ENCODE results near the gene C14orf119.
"Not testable (repeated sequence)": the region's sequence is repeated elsewhere in the genome, so short reads cannot be mapped to it uniquely, and the experiment has no call there.

The C14orf119 gene

GRCh38 chr14:23104591-23105347 is 9.5 kb downstream of the C14orf119 start, which contains the start of gene CIROP:
TSS of gene CIROP (minus strand) at chr14:23104989. CDS start at chr14:23104920, 69 bp downstream.
- no peaks in the 10 kb centered on the region for H3K9me3 ChIP-seq (ENCODE audit: control insufficient read depth, low read length)
- no peaks in the 10 kb centered on the region for H3K27me3 ChIP-seq (replicated peaks; ENCODE audit: control insufficient read depth, insufficient read depth, low read length)
- H3K36me3 ChIP-seq (ENCODE audit: control insufficient read depth, insufficient read depth, low read length, severe bottlenecking): no peaks in the 10 kb centered on the region
- H3K4me3 ChIP-seq (ENCODE audit: low read length): no peak within 1 kb of the TSS
- H3K9ac ChIP-seq (ENCODE audit: low read length): peak within 1 kb of the TSS; percentile 50
- no peak for DNase-seq (ENCODE audit: low read depth)
- peaks cover 9% of the 10 kb centered on the region for H3K4me1 ChIP-seq (ENCODE audit: control insufficient read depth, insufficient read depth, low read length)

GRCh38 chr14:23105348-23105824 is 10.1 kb downstream of the C14orf119 start:
- no peak for DNase-seq (ENCODE audit: low read depth)
- no peak overlapping the region for H3K9ac ChIP-seq (ENCODE audit: low read length)

DNA sequence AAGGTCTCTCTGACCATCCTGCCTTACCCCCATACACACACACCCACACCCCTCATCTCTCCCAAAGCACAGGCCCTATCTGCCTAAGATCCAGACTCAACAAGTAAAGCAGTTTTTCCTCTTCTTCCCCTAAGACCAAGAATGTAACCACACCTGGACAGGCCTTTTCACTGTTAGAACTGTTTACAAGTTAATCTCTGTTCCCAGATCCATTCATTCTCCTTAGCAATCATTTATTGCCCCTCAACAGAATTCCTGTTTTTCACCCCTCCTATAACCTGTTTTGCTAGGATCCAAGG is 11.4 kb downstream of the C14orf119 start:
- no peak overlapping the region for H3K4me3 ChIP-seq (ENCODE audit: low read length)
- H3K4me1 ChIP-seq (ENCODE audit: control insufficient read depth, insufficient read depth, low read length): peaks cover 9% of the 10 kb centered on the region
- no peak overlapping the region for H3K9ac ChIP-seq (ENCODE audit: low read length)
- H3K27me3 ChIP-seq (replicated peaks; ENCODE audit: control insufficient read depth, insufficient read depth, low read length): no peaks in the 10 kb centered on the region
- no peaks in the 10 kb centered on the region for H3K9me3 ChIP-seq (ENCODE audit: control insufficient read depth, low read length)
- H3K36me3 ChIP-seq (ENCODE audit: control insufficient read depth, insufficient read depth, low read length, severe bottlenecking): no peaks in the 10 kb centered on the region
- DNase-seq (ENCODE audit: low read depth): no peak

More at GRCh38 chr14:23105348-23105824, 10.1 kb downstream of the C14orf119 start:
- no peaks in the 10 kb centered on the region for H3K9me3 ChIP-seq (ENCODE audit: control insufficient read depth, low read length)
- H3K4me3 ChIP-seq (ENCODE audit: low read length): no peak overlapping the region
- H3K36me3 ChIP-seq (ENCODE audit: control insufficient read depth, insufficient read depth, low read length, severe bottlenecking): no peaks in the 10 kb centered on the region
- peaks cover 9% of the 10 kb centered on the region for H3K4me1 ChIP-seq (ENCODE audit: control insufficient read depth, insufficient read depth, low read length)
- H3K27me3 ChIP-seq (replicated peaks; ENCODE audit: control insufficient read depth, insufficient read depth, low read length): no peaks in the 10 kb centered on the region

DNA sequence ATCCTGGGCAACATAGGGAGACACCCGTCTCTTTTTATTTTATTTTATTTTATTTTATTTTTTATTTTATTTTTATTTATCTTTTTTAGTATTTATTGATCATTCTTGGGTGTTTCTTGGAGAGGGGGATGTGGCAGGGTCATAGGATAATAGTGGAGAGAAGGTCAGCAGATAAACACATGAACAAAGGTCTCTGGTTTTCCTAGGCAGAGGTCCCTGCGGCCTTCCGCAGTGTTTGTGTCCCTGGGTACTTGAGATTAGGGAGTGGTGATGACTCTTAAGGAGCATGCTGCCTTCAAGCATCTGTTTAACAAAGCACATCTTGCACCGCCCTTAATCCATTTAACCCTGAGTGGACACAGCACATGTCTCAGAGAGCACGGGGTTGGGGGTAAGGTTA is 12.3 kb downstream of the C14orf119 start:
- H3K27me3 ChIP-seq (replicated peaks; ENCODE audit: control insufficient read depth, insufficient read depth, low read length); H3K9me3 ChIP-seq (ENCODE audit: control insufficient read depth, low read length); H3K36me3 ChIP-seq (ENCODE audit: control insufficient read depth, insufficient read depth, low read length, severe bottlenecking); H3K4me3 ChIP-seq (ENCODE audit: low read length); H3K9ac ChIP-seq (ENCODE audit: low read length); DNase-seq (ENCODE audit: low read depth): not testable (repeated sequence)
- peaks cover 12% of the 10 kb centered on the region for H3K4me1 ChIP-seq (ENCODE audit: control insufficient read depth, insufficient read depth, low read length)

DNA sequence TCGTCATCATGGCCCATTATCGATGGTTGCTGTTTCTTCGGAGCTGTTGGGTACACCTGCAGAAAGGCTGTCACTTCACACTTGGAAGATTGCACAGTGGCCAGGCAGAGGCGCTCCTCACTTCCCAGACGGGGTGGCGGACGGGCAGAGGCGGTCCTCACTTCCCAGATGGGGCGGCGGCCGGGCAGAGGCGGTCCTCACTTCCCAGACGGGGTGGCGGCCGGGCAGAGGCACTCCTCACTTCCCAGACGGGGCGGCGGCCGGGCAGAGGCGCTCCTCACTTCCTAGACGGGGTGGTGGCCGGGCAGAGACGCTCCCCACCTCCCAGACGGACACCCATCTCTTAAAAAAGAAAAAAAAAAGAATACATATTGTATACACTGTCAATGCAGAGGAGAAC is 12.9 kb downstream of the C14orf119 start:
- DNase-seq (ENCODE audit: low read depth); H3K9me3 ChIP-seq (ENCODE audit: control insufficient read depth, low read length); H3K9ac ChIP-seq (ENCODE audit: low read length); H3K27me3 ChIP-seq (replicated peaks; ENCODE audit: control insufficient read depth, insufficient read depth, low read length); H3K36me3 ChIP-seq (ENCODE audit: control insufficient read depth, insufficient read depth, low read length, severe bottlenecking); H3K4me3 ChIP-seq (ENCODE audit: low read length): not testable (repeated sequence)
- peaks cover 17% of the 10 kb centered on the region for H3K4me1 ChIP-seq (ENCODE audit: control insufficient read depth, insufficient read depth, low read length)

DNA sequence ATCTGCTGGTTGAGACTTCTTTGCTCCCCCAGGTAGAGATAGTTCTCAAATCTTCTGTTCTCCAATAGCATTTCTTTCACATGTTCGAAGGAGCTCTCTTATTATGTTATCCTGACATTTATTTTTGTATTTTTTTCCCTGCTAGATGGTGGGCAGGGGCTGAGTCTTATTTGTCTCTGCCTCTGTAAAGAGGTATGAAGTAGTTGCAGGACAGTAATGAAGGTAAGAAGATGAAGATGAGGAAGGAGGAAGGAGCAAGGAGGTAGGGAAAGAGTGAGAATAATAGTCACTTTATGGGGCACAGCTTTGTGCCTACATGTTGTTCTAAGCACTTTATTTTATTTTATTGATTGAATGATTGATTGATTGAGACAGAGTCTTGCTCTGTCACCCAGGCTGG is 14.5 kb downstream of the C14orf119 start:
- H3K4me3 ChIP-seq (ENCODE audit: low read length): no peak overlapping the region
- no peaks in the 10 kb centered on the region for H3K9me3 ChIP-seq (ENCODE audit: control insufficient read depth, low read length)
- no peak overlapping the region for H3K9ac ChIP-seq (ENCODE audit: low read length)
- DNase-seq (ENCODE audit: low read depth): no peak
- H3K4me1 ChIP-seq (ENCODE audit: control insufficient read depth, insufficient read depth, low read length): peaks cover 28% of the 10 kb centered on the region
- H3K36me3 ChIP-seq (ENCODE audit: control insufficient read depth, insufficient read depth, low read length, severe bottlenecking): no peaks in the 10 kb centered on the region
- H3K27me3 ChIP-seq (replicated peaks; ENCODE audit: control insufficient read depth, insufficient read depth, low read length): no peaks in the 10 kb centered on the region

- Histone ChIP-seq H3K27me3 (replicated peaks; ENCODE audit: control insufficient read depth, insufficient read depth, low read length) (no peaks in the 10 kb centered on the region), H3K9ac (ENCODE audit: low read length) (no peak overlapping the region), H3K4me3 (ENCODE audit: low read length) (no peak overlapping the region), H3K36me3 (ENCODE audit: control insufficient read depth, insufficient read depth, low read length, severe bottlenecking) (no peaks in the 10 kb centered on the region), H3K4me1 (ENCODE audit: control insufficient read depth, insufficient read depth, low read length) (peaks cover 32% of the 10 kb centered on the region), H3K9me3 (ENCODE audit: control insufficient read depth, low read length) (no peaks in the 10 kb centered on the region)
- DNase-seq (ENCODE audit: low read depth): no peak
Observed at GRCh38 chr14:23110579-23111365, 15.5 kb downstream of the C14orf119 start.

GRCh38 chr14:23112359-23113178 is 17.3 kb downstream of the C14orf119 start:
- DNase-seq (ENCODE audit: low read depth): no peak
- H3K9ac ChIP-seq (ENCODE audit: low read length): peak overlapping the region; percentile 22
- H3K4me1 ChIP-seq (ENCODE audit: control insufficient read depth, insufficient read depth, low read length): peaks cover 32% of the 10 kb centered on the region
- no peaks in the 10 kb centered on the region for H3K27me3 ChIP-seq (replicated peaks; ENCODE audit: control insufficient read depth, insufficient read depth, low read length)
- no peaks in the 10 kb centered on the region for H3K36me3 ChIP-seq (ENCODE audit: control insufficient read depth, insufficient read depth, low read length, severe bottlenecking)
- no peak overlapping the region for H3K4me3 ChIP-seq (ENCODE audit: low read length)
- H3K9me3 ChIP-seq (ENCODE audit: control insufficient read depth, low read length): no peaks in the 10 kb centered on the region

GRCh38 chr14:23113431-23114119 is 18.3 kb downstream of the C14orf119 start:
- peak; percentile 32 for DNase-seq (ENCODE audit: low read depth)

GRCh38 chr14:23114120-23114458 is 18.8 kb downstream of the C14orf119 start:
- no peaks in the 10 kb centered on the region for H3K36me3 ChIP-seq (ENCODE audit: control insufficient read depth, insufficient read depth, low read length, severe bottlenecking)
- peak overlapping the region; percentile 32 for H3K4me3 ChIP-seq (ENCODE audit: low read length)
- no peaks in the 10 kb centered on the region for H3K9me3 ChIP-seq (ENCODE audit: control insufficient read depth, low read length)
- DNase-seq (ENCODE audit: low read depth): no peak
- peak overlapping the region; percentile 22 for H3K9ac ChIP-seq (ENCODE audit: low read length)
- no peaks in the 10 kb centered on the region for H3K27me3 ChIP-seq (replicated peaks; ENCODE audit: control insufficient read depth, insufficient read depth, low read length)
- H3K4me1 ChIP-seq (ENCODE audit: control insufficient read depth, insufficient read depth, low read length): peaks cover 32% of the 10 kb centered on the region

More at GRCh38 chr14:23113431-23114119, 18.3 kb downstream of the C14orf119 start:
- peak overlapping the region; percentile 22 for H3K9ac ChIP-seq (ENCODE audit: low read length)
- no peaks in the 10 kb centered on the region for H3K36me3 ChIP-seq (ENCODE audit: control insufficient read depth, insufficient read depth, low read length, severe bottlenecking)
- H3K4me3 ChIP-seq (ENCODE audit: low read length): no peak overlapping the region
- H3K4me1 ChIP-seq (ENCODE audit: control insufficient read depth, insufficient read depth, low read length): peaks cover 32% of the 10 kb centered on the region
- no peaks in the 10 kb centered on the region for H3K27me3 ChIP-seq (replicated peaks; ENCODE audit: control insufficient read depth, insufficient read depth, low read length)
- H3K9me3 ChIP-seq (ENCODE audit: control insufficient read depth, low read length): no peaks in the 10 kb centered on the region

Data from adipocyte (in vitro differentiated cells).